Left colon (tissue), 2 donors: ENCODE data around the gene NEDD4L. TPM values are rescaled to one million over a fixed set of nuclear protein-coding genes. Genes with fewer than 3 reads are reported as not detected.
"Not testable (repeated sequence)": the region's sequence is repeated elsewhere in the genome, so short reads cannot be mapped to it uniquely, and the experiment has no call there.

ENCODE experiments used
- ATAC-seq: fragments of 200-7000 bp; cut with Tn5 transposase; one replicate; pipeline ENCODE4 v1.9.1; 2020; ENCODE audit warnings: mild to moderate bottlenecking, moderate library complexity
- DNase-seq, 2 donors: peaks; one replicate each; pipeline ENCODE4 v3.0.0-alpha.2; 2020
- intact Hi-C, 2 donors: fragments of 100-400 bp; cut with DNase I in 1 of 2; cut with micrococcal nuclease in 1 of 2; formaldehyde crosslinking; loops; one replicate each; pipeline versions ENCODE4 v1.11.2 to v1.14.0; 2022; cut with DNase I, micrococcal nuclease
- total RNA-seq, 2 donors: library from RNA; stranded (reverse); fragmentation: NEBNext Ultra II Directional; extraction: Animal tissue kit (Norgen Biotek cat#: 25700); gene quantifications; one replicate each; pipeline ENCODE4 v1.2.1, GENCODE V29; 2021
- donor health status: DM: no; HTN: no; CAD: no.
- donor health status: DM: yes; HTN: yes; CAD: no.

NEDD4L gene
- total RNA-seq, 2 donors from 2014 or later: 176 to 332 TPM

DNA sequence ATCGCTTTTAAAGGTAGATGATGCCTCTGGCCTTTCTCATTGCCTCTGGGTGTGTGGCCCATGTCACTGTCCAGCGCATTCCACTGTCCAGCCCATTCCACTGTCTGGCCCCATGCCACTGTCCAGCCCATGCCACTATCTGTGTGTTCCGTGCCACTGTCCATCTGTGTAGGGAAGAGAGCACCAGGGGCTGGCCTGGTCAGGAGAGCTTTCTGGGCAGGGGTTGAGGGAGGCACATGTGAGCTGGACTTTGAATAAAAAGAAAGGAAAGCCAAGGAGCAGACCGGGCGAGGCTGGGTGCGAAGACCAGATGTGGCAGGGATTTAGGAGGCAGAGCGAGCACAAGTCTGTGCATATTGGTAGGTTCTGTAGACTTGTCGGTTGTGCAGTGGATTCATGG lies 236.2 kb downstream of the NEDD4L start:
- intact Hi-C loops: no loop called here
- ATAC-seq (peak; percentile 14), DNase-seq (no peak)

DNA sequence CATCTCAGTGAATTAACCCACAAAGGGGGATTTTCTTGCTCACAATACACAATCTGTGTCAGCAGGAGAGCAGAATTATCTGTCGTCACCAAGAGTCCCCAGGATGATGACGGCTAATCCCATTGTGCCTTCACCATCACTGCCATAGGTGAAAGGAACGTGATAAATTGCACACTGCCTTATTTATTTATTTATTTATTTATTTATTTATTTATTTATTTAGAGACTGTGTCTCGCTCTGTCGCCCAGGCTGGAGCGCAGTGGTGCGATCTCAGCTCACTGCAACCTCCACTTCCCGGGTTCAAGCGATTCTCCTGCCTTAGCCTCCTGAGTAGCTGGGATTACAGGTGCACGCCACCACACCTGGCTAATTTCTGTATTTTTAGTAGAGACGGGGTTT lies 238.8 kb downstream of the NEDD4L start:
- DNase-seq, intact Hi-C loops, ATAC-seq: not testable (repeated sequence)

DNA sequence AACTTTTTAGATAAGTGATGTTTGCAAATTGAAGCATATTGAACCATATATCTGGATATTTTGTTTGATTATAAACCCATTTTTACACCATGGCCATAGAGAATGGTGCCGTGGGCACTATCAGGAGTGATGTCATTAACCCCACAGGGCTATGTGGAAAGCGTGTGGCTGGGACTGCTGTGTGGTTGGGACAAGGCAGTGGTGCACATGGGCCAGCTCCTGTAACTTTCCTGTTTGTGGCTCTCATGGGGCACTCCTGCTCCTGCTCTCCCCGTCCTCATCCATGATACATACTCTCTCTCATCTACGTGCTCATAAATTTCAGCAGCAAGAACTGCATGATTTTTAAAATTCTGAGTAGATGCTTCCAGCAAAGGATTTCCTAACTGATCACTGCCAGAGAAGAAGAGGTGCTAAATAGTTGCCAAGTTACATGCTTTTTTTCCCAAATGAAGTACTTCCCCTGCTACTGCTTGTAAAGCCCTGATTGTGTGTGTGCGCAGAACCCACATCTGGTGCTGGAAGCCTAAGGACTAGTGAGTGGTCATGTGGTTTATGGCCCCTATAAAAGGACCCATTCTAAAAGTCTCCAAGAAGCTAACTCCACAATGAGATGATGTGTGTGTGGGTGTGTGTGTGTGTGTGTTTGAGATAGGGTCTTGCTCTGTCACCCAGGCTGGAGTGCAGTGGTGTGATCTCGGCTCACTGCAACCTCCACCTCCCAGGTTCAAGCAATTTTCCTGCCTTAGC lies 240.8 kb downstream of the NEDD4L start:
- peak; percentile 36 to 64 for DNase-seq

DNA sequence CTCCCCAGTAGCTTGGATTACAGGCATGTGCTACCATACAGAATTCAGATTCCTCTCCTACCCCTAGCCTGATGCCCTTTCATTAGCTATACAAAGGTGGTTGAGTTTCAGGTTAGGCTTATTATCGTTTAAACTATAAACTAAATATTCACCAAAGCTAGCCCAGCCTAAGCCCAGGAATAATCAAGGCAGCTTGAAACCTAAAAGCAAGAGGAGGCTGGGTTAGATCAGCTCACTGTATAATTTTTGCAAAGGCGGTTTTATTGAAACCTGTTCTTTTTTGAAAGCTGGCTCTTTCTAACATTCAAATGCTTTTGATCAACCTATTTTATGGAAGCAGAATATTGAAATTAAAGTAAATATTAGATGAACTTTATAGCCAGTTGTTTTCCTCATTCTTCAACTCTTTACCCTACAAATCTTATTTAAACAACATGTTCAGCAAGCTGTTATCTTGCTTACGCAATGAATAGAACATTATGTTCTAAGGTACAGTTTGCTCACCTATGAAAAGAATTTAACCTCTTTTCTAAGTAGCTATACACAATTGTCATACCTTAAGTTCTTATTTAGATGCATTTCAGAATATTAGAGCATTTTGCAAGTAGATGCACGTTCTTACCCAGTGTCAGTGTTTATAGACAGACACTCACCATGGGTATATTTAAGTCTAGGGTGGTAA lies 241.6 kb downstream of the NEDD4L start:
- no peak for DNase-seq
- intact Hi-C loops: no loop called here

More for the DNA sequence above, 240.8 kb downstream of the NEDD4L start:
- peak; percentile 55 for ATAC-seq
- intact Hi-C loops: no loop called here

DNA sequence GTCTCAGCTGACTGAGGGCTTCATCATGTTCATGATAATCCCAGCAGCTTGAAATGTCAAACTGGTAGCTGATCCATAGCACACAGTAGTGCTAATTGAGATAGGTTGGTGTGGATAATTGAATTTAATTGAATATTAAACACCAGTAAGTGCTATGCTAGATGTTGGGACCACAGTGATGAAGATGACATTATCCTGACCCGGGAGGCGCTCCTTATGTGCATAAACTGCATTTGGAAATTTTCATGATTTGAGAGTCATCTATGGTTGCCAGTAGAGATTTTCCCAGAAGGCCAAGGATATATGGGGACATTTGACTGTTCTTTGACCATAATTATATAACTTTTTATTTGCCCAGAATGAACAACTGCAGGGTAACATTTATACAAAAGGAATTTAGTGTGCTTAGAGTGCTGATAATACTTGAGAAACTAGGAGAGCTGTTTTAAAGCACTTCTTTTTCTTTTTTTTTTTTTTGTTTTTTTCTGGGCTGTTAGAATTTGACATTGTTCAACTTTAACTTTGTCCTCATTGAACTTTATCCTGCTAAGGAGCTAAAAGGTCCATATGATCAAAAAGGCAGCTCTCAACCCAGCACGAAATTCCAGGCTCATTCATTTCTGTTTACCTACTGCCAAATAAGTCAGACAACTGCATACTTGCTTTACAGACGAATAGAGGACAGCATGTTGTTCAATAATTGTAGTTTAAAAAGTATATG lies 242.8 kb downstream of the NEDD4L start:
- ATAC-seq: peak; percentile 4
- intact Hi-C loops: no loop called here
- DNase-seq: no peak

More for the DNA sequence above, 241.6 kb downstream of the NEDD4L start:
- peak; percentile 56 for ATAC-seq

DNA sequence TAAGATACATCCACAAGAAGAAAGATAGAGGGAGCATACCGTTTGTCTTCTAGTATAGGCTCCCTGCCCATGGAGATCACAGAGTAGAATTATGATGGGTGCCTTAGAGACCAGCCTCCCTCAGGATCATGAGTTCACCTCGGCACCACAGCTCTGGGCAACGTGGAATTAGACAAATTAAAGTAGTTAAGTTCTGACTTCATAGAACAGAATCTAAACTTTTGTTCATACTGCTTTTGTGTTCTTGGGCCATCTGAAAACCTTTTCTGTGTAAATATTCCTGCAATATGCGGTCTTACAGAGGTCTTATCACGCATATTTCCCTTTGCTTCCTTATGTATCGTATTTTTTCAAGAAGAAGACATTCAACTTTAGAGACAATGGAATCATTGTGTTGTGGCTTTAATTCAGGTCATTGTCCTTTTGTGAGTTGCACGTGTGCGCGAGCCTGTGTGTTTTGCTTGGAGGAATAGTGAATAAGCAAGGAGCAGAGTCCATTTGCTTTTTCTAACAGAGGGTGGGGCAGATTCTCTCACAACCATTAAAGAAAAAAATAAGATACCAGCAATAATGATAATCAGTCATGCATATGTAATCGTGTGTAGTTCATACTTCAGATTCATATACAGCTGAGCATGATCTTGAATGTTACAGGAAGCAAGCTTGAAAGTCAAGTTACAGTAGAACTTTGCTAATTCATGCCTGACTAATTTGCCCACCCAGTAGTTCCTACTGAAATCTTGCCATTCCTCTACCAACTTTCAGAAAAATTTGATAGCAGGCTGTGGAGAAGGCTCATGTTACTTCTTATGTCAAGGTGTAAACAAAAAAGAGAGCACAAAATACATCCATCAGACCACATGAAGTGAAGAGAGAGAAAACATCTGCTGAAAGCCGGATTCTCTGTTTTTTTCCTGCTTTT lies 243.6 kb downstream of the NEDD4L start:
- DNase-seq (peak; percentile 58 to 73), ATAC-seq (peak; percentile 83)
- intact Hi-C loops: no loop called here

DNA sequence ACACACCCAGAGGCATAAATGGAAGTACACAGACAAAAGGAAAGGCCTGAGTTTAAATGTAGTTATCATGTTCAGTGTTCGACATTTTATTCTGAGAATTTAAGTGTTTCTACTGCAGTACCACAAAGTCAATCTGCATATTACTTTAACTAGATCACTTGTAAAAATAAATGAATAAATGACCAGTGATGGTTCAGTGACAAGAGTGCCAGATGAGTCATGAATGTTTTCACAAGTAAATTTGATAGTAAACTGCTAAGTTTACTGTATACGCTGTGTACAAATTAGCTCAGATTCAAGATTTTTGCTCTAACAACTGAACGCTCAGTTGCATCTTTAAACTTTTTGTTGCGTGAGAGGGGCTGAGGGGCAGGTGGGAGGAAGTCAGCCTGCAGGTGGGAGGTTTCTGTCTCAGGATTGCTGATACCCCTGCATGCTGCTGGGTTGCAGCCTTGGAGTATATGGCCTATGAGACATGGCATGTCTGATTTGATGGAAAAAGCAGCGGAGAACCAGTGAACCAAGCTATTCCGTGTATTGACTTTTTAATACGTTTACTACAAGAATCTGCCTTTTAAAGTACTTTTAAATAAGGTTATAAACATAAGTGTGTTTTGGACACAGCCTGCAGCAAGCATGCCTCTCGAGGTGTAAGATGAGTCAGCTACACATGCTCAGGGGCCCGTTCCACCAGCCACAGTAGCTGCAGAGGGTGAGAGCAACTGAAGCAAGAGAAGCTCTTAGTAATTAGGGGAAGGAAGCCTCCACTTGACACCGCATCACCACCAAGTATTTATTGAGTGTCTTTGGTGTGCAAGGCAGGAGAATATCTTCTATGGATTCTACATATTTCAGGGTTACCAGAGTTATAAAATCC lies 245.1 kb downstream of the NEDD4L start:
- intact Hi-C loops: no loop called here
- ATAC-seq (no peak), DNase-seq (no peak)

DNA sequence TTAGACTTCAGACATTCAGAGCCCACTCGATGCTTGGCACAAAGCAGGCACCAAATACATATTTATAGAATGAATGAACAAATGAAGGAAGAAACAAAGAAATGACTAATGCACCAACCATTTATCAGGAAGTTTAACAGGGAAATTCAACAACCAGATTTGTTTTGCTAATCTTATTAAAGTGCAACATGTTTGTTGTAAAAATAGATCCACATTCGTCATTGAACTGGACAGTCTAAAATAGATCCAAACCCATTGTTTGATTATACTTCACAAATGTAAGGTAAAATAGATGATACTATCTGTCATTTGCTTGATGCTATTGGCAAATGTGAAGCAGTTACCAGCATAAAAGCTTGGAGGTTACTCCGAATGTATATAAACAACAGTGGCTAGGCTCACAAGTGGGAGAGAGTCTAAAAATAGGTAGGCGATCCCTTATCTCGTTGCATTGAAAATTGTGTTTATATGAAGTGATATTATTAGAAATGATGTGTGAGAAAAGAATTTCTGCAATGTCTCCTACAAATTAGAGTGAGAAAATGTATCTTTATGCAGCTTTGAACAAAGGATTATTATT lies 246.2 kb downstream of the NEDD4L start:
- intact Hi-C loops: no loop called here
- no peak for ATAC-seq
- DNase-seq: no peak

DNA sequence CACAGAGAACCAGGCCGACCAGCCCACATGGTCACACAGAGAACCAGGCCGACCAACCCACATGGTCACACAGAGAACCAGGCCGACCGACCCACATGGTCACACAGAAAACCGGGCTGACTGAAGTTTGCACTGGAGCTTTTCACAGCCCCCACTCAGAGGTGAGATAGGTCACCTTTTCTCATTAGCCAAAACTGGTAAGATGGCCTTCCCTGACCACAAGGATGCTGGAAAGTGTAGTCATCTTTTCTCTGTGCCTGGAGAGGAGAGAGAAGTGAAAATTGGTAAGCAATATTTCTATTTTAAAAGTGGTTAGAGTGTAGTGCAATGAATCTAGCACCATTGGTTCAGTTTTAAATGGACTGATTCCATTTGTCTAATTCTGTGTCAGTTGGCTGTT lies 247.1 kb downstream of the NEDD4L start:
- ATAC-seq (no peak), DNase-seq (no peak)
- intact Hi-C loops: no loop called here

DNA sequence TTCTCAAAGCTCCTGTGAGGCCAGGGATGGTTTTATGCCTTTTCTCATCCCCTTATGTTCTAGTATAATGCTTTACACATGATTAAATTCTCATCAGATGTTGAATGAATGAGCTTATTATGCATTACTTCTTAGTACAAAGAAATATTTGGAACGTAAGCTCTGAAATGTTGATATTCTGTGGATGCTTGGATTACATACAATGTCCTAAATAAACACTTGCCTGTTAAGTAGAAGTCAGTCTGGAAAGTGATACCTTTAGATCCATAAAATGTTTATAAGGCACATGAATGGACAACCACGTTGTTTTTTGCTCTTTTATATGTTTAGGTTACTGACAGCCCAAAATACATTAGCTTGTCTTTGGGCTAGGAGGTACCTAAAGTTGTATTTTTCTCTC lies 248.6 kb downstream of the NEDD4L start:
- no peak for DNase-seq
- intact Hi-C loops: no loop called here

DNA sequence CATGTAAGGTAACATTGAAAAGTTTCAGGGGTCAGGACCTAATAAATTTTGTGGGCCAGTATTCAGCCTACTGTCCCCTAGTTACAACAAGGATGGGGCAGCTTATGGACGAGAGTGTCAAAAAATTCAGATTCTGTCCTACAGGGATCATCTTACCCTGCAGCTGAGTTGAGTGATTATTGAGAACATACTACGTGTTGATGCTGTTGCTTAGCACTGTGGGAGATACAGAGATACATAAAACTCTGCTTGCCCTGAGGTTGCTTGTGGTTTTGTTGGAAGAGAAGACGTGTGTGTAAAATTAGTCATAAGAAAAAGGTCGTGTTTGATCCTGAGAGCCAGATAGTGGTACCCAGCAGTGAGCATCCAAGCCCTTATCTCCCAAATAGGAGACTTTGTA lies 253.2 kb downstream of the NEDD4L start:
- intact Hi-C loops: no loop called here
- DNase-seq (no peak), ATAC-seq (no peak)

More for the DNA sequence above, 248.6 kb downstream of the NEDD4L start:
- no peak for ATAC-seq

DNA sequence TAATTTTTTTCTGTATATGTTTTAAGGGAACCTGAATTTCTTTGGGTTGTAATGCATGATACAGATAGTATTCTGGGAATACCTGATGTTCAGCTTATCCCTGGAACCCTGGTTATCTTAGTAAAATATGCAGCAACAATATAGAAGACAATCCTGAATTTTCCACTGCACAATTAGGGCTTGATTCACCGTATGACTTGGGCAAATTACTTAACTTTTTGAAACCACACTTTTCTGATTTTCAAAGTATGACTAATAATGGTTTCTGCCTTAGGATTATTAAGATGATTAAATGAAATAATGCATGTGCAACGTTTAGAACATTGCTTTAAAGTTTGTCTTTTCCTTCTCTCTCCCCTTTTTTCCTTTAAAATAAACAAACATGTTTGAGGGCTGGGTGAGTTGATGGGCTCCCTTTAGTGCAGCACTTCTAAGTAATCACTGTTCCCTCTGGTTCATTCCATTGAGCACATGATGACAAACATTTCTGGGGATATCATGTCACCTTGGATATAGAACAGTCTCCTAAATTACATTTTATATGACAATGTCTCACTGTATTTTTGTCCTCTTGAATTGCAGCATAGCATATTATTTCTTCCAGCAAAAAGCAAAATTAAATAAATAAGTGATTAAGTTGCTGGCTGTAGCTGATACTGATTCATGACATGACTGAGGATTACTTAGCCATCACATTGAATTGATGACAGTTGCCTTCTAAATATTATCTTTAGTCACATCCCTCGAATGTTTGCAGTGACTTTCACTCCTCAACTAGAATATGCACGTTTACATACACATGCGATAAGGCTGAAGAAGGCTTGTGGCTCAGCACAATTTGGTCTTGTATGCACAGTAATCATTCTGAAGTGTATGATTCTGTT lies 254.5 kb downstream of the NEDD4L start:
- ATAC-seq: no peak
- no peak for DNase-seq
- intact Hi-C loops: no loop called here

DNA sequence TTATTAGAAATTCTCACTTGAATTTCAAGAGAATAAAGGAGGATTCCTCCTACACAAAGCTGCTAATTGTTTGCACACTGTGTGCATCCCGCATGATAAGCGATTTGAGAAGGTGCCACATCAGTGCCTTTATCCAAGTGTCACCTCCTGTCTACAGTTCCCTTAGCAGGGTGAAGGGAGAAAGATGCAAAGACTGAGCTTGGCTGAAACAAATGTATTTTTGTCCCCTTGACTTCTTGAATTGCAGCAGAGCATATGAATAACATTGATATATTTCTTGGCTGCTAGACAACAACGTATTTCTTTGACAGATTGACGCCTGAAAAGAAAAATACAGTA lies 255.1 kb downstream of the NEDD4L start:
- intact Hi-C loops: no loop called here
- DNase-seq (no peak), ATAC-seq (no peak)

DNA sequence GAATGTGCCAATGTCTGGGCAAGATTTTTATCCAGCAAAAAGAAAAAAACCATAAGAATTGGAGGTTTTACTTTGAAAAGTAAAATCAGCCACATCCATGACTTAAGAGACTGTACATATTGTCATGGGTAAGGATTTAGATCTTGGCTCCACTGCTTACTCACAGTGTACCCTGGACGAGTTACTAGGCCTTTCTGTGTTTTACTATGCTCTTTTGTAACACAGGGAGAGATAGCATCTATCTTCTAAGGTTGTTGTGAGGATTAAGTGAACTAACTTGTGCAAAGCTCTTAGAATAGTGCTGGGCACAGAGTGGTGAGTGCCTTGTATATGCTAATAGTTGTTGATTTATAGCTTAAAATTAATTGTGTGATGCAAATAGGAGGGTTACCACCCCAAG lies 255.9 kb downstream of the NEDD4L start:
- ATAC-seq (no peak), DNase-seq (no peak)
- intact Hi-C loops: no loop called here

DNA sequence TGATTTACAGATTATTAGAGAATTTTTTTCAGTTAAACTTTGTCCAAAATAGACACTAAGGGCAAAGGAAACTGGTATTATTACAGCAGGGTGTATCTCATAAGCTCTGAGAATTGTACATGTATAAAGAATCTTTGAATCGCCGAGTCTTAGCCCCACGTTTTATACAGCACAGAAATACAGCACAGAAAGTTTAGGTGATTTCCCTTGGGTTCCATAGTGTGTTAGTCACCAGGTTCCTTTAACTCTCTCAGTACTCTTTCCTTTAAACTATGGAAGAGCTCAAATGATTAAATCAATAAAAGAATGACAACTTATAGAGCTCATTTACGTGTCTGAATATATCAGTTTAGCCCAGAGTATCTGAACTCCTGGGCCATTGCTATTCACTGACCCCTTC lies 256.8 kb downstream of the NEDD4L start:
- intact Hi-C loops: no loop called here
- DNase-seq (no peak), ATAC-seq (no peak)

DNA sequence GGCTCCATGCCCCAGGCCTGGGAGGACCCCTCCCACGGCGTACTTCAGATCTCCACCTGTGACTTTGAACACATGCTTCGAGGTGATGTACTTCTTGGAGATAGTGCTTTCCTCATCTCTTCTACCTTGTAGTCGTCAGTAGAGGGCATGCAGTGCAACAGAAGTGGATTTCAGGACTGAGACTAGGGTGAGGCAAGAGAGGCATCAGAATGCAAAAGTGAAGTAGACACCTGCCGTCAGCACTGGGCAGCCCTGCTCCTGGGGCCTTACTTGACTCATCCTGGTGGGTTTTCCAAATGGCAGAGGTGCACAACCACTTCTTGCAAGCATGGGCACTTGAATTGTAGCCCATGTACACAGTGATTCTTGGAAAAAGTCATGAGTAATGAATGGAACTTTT lies 258.8 kb downstream of the NEDD4L start:
- DNase-seq (no peak), ATAC-seq (peak; percentile 45)
- intact Hi-C loops: no loop called here

DNA sequence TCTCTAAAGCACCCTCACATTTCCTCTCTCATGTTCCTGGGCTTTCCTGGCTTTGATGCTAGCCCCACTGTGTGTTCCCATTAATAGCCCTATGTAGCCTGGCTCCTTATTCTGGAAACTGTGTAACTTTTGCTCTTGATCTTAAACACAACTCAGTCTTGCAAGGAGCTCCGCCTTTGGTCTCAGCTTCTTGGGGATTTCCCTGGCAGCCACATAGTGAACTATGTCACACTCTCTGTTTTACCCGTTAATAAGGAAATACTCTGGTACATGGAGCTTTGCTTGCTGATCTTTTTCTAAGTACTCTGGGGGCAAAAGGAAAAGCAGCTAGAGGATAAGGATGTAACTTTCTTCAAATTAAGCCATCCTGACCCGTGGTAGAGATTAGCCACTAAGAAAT lies 259.3 kb downstream of the NEDD4L start:
- ATAC-seq: peak; percentile 77
- no peak for DNase-seq
- intact Hi-C loops: no loop called here
